Liver (tissue), 9 donors: ENCODE measurements around the gene TCERG1. TPM values are rescaled to one million over a fixed set of nuclear protein-coding genes. Genes with fewer than 3 reads are reported as not detected.

Experiments used
- DNase-seq: peaks from one replicate; pipeline ENCODE4 v3.0.0-alpha.2; 2017; ENCODE audit warnings: low spot score
- H3K27ac ChIP-seq, 2 donors: one replicate each; pipeline ENCODE4 v1.7.0; 2013; ENCODE audit warnings: inconsistent platforms in 2 of 2, low read length in 2 of 2, control low read depth in 1 of 2, low read depth in 1 of 2, mild to moderate bottlenecking in 1 of 2
- H3K27me3 ChIP-seq, 4 donors: one replicate each; pipeline versions ENCODE4 v1.6.1 to v1.7.0; 2013; ENCODE audit warnings: low read length in 3 of 4, inconsistent platforms in 1 of 4, mild to moderate bottlenecking in 1 of 4, moderate library complexity in 1 of 4; ENCODE audit not compliant: control insufficient read depth in 4 of 4, insufficient read depth in 4 of 4
- H3K36me3 ChIP-seq, 4 donors: one replicate each; pipeline versions ENCODE4 v1.6.1 to v1.7.0; 2013; ENCODE audit warnings: low read length in 3 of 4, mild to moderate bottlenecking in 3 of 4, low read depth in 1 of 4, moderate library complexity in 1 of 4; ENCODE audit not compliant: control insufficient read depth in 4 of 4, insufficient read depth in 3 of 4
- H3K4me1 ChIP-seq, 4 donors: one replicate each; pipeline versions ENCODE4 v1.6.1 to v1.7.0; 2013; ENCODE audit warnings: low read length in 3 of 4, mild to moderate bottlenecking in 3 of 4, moderate library complexity in 1 of 4; ENCODE audit not compliant: control insufficient read depth in 4 of 4, insufficient read depth in 4 of 4
- H3K4me3 ChIP-seq, 3 donors: one replicate each; pipeline versions ENCODE4 v1.6.1 to v1.7.0; 2013; ENCODE audit warnings: low read length in 3 of 3, control low read depth in 1 of 3, low read depth in 1 of 3, mild to moderate bottlenecking in 1 of 3
- H3K9ac ChIP-seq, 2 donors: one replicate each; pipeline ENCODE4 v1.7.0; 2013; ENCODE audit warnings: low read length in 2 of 2, mild to moderate bottlenecking in 2 of 2, moderate library complexity in 2 of 2, control low read depth in 1 of 2, low read depth in 1 of 2
- H3K9me3 ChIP-seq, 4 donors: one replicate each; pipeline versions ENCODE4 v1.6.1 to v1.7.0; 2013; ENCODE audit warnings: low read length in 3 of 4; ENCODE audit not compliant: control insufficient read depth in 4 of 4
- EGR1 ChIP-seq, 2 donors: IDR thresholded peaks; 2 replicates each; pipeline ENCODE4 v1.6.1; 2016 to 2018; ENCODE audit warnings: antibody characterized with exemption in 2 of 2, low read depth in 2 of 2
- FOXA1 ChIP-seq: IDR thresholded peaks from 2 replicates; pipeline ENCODE4 v1.6.1; 2016; ENCODE audit warnings: antibody characterized with exemption
- FOXA2 ChIP-seq: IDR thresholded peaks from 2 replicates; pipeline ENCODE4 v1.6.1; 2016; ENCODE audit warnings: antibody characterized with exemption
- GABPA ChIP-seq, 2 donors: IDR thresholded peaks in 1 of 2; conservative IDR thresholded peaks in 1 of 2; 2 replicates each; pipeline ENCODE4 v1.6.1; 2016; ENCODE audit warnings: antibody characterized with exemption in 2 of 2, mild to moderate bottlenecking in 1 of 2, moderate library complexity in 1 of 2
- HNF4A ChIP-seq, 2 donors: conservative IDR thresholded peaks; 2 replicates each; pipeline ENCODE4 v1.6.1; 2016; ENCODE audit warnings: antibody characterized with exemption in 2 of 2, mild to moderate bottlenecking in 2 of 2
- NR2F2 ChIP-seq: IDR thresholded peaks from 2 replicates; pipeline ENCODE4 v1.6.1; 2016; ENCODE audit warnings: antibody characterized with exemption
- RAD21 ChIP-seq, 2 donors: IDR thresholded peaks; 2 replicates each; pipeline ENCODE4 v1.6.1; 2016; ENCODE audit warnings: antibody characterized with exemption in 2 of 2, mild to moderate bottlenecking in 2 of 2
- RXRA ChIP-seq, 2 donors: IDR thresholded peaks; 2 replicates each; pipeline ENCODE4 v1.6.1; 2017 to 2018; ENCODE audit warnings: antibody characterized with exemption in 2 of 2, mild to moderate bottlenecking in 1 of 2
- SP1 ChIP-seq: IDR thresholded peaks from 2 replicates; pipeline ENCODE4 v1.6.1; 2018; ENCODE audit warnings: antibody characterized with exemption, mild to moderate bottlenecking
- TAF1 ChIP-seq: conservative IDR thresholded peaks from 2 replicates; pipeline ENCODE4 v1.6.1; 2016; ENCODE audit warnings: antibody characterized with exemption, mild to moderate bottlenecking
- YY1 ChIP-seq: IDR thresholded peaks from 2 replicates; pipeline ENCODE4 v1.6.1; 2016; ENCODE audit warnings: antibody characterized with exemption, mild to moderate bottlenecking
- WGBS: extraction: QIAGEN DNeasy Blood & Tissue Kit; methylation state at CpG from one replicate; pipeline ENCODE4 v1.1.7; 2013; 5-methylcytosine and 5-hydroxymethylcytosine counted together
- polyA plus RNA-seq, 2 donors: library from polyadenylated mRNA; stranded (reverse) in 1 of 2; unstranded in 1 of 2; fragments of 200-250 nt in 1 of 2; fragments of >200 nt in 1 of 2; fragmentation: Nextera tagmentation in 1 of 2; extraction: Ambion mirVana in 1 of 2; gene quantifications; one replicate each; pipeline versions ENCODE4 v1.2.1 to v1.2.3, GENCODE V29; 2013 to 2015
- total RNA-seq, 2 donors: library from RNA; depleted of rRNA; stranded (reverse); fragments of >200 nt; gene quantifications; one replicate each; pipeline ENCODE4 v1.2.3, GENCODE V29; 2014
- TF ChIP-seq, protein P1 (sequence below): IDR thresholded peaks from 2 replicates; pipeline ENCODE4 v1.6.1; 2016; ENCODE audit warnings: antibody characterized with exemption
- TF ChIP-seq, protein P2 (sequence below): IDR thresholded peaks from 2 replicates; pipeline ENCODE4 v1.6.1; 2016; ENCODE audit warnings: antibody characterized with exemption
- TF ChIP-seq, protein P3 (sequence below): fragments of 150-350 bp; IDR thresholded peaks from 2 replicates; pipeline ENCODE4 v1.5.1; 2017; ENCODE audit warnings: improper control_type of control experiment, low read depth, low read length; ENCODE audit not compliant: missing input control
- TF ChIP-seq, protein P4 (sequence below): IDR thresholded peaks from 2 replicates; pipeline ENCODE4 v1.6.1; 2016; ENCODE audit warnings: antibody characterized with exemption, mild to moderate bottlenecking
- TF ChIP-seq, protein P5 (sequence below): IDR thresholded peaks from 2 replicates; pipeline ENCODE4 v1.6.1; 2016; ENCODE audit warnings: antibody characterized with exemption
- donor health status: healthy.
- donor health status: healthy.
- donor health status: healthy.
- donor health status: healthy.
- donor health status: healthy.

The TCERG1 gene
- total and polyA plus RNA-seq, 4 donors: 7.8 to 26.6 (median 16.0) TPM

DNA sequence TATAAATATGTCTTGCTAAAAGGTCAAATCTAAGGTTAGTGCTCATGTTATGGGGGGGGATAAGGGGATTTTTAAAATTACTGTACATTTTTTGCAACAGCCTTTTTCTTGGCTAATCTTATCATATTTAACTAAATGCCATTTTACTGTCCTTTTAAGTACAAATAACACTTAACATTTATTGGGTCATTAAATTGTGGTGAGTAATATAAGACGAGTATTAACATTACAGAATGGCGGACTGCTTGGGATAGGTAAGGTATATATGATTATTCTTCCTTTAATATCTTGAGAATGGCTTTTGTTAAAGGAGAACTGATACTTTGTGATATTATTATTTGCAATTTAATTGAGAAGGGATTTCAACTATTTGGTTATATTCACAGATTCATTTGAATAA lies 35.6 kb downstream of the TCERG1 start:
- no peaks in the 10 kb centered on the region for H3K27me3 ChIP-seq
- WGBS: 95% methylated on average over 2 of the region's 2 CpGs
- DNase-seq: no peak
- TF ChIP-seq, protein P1, sequence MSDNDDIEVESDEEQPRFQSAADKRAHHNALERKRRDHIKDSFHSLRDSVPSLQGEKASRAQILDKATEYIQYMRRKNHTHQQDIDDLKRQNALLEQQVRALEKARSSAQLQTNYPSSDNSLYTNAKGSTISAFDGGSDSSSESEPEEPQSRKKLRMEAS: no peak
- TF ChIP-seq FOXA1 (no peak), YY1 (no peak), RXRA (IDR thresholded peaks at IDR 0.05) (no peak), RAD21 (IDR thresholded peaks at IDR 0.05) (no peak), SP1 (no peak), EGR1 (IDR thresholded peaks at IDR 0.05; ENCODE audit: low read depth in 2 of 2) (no peak), TAF1 (no peak), NR2F2 (no peak), HNF4A (conservative IDR thresholded peaks at IDR 0.05) (no peak), FOXA2 (no peak), GABPA (IDR thresholded peaks at IDR 0.05 in 1 of 2, conservative IDR thresholded peaks at IDR 0.05 in 1 of 2) (no peak)
- TF ChIP-seq, protein P2, sequence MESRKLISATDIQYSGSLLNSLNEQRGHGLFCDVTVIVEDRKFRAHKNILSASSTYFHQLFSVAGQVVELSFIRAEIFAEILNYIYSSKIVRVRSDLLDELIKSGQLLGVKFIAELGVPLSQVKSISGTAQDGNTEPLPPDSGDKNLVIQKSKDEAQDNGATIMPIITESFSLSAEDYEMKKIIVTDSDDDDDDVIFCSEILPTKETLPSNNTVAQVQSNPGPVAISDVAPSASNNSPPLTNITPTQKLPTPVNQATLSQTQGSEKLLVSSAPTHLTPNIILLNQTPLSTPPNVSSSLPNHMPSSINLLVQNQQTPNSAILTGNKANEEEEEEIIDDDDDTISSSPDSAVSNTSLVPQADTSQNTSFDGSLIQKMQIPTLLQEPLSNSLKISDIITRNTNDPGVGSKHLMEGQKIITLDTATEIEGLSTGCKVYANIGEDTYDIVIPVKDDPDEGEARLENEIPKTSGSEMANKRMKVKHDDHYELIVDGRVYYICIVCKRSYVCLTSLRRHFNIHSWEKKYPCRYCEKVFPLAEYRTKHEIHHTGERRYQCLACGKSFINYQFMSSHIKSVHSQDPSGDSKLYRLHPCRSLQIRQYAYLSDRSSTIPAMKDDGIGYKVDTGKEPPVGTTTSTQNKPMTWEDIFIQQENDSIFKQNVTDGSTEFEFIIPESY: no peak
- TF ChIP-seq, protein P3, sequence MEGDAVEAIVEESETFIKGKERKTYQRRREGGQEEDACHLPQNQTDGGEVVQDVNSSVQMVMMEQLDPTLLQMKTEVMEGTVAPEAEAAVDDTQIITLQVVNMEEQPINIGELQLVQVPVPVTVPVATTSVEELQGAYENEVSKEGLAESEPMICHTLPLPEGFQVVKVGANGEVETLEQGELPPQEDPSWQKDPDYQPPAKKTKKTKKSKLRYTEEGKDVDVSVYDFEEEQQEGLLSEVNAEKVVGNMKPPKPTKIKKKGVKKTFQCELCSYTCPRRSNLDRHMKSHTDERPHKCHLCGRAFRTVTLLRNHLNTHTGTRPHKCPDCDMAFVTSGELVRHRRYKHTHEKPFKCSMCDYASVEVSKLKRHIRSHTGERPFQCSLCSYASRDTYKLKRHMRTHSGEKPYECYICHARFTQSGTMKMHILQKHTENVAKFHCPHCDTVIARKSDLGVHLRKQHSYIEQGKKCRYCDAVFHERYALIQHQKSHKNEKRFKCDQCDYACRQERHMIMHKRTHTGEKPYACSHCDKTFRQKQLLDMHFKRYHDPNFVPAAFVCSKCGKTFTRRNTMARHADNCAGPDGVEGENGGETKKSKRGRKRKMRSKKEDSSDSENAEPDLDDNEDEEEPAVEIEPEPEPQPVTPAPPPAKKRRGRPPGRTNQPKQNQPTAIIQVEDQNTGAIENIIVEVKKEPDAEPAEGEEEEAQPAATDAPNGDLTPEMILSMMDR: no peak
- TF ChIP-seq, protein P4, sequence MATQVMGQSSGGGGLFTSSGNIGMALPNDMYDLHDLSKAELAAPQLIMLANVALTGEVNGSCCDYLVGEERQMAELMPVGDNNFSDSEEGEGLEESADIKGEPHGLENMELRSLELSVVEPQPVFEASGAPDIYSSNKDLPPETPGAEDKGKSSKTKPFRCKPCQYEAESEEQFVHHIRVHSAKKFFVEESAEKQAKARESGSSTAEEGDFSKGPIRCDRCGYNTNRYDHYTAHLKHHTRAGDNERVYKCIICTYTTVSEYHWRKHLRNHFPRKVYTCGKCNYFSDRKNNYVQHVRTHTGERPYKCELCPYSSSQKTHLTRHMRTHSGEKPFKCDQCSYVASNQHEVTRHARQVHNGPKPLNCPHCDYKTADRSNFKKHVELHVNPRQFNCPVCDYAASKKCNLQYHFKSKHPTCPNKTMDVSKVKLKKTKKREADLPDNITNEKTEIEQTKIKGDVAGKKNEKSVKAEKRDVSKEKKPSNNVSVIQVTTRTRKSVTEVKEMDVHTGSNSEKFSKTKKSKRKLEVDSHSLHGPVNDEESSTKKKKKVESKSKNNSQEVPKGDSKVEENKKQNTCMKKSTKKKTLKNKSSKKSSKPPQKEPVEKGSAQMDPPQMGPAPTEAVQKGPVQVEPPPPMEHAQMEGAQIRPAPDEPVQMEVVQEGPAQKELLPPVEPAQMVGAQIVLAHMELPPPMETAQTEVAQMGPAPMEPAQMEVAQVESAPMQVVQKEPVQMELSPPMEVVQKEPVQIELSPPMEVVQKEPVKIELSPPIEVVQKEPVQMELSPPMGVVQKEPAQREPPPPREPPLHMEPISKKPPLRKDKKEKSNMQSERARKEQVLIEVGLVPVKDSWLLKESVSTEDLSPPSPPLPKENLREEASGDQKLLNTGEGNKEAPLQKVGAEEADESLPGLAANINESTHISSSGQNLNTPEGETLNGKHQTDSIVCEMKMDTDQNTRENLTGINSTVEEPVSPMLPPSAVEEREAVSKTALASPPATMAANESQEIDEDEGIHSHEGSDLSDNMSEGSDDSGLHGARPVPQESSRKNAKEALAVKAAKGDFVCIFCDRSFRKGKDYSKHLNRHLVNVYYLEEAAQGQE: no peak
- TF ChIP-seq, protein P5, sequence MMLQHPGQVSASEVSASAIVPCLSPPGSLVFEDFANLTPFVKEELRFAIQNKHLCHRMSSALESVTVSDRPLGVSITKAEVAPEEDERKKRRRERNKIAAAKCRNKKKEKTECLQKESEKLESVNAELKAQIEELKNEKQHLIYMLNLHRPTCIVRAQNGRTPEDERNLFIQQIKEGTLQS: no peak
- no peak overlapping the region for H3K27ac ChIP-seq
- H3K36me3 ChIP-seq: peaks cover 2 to 36% (median 29%) of the 10 kb centered on the region in 4 donors
- H3K9ac ChIP-seq: no peak overlapping the region
- H3K4me3 ChIP-seq: no peak overlapping the region
- no peaks in the 10 kb centered on the region for H3K4me1 ChIP-seq
- H3K9me3 ChIP-seq: no peaks in the 10 kb centered on the region
